Measurements from ENCODE around the gene BTK. TPM values are rescaled to one million over a fixed set of nuclear protein-coding genes. Genes with fewer than 3 reads are reported as not detected.
A peak's percentile ranks its signal among the peaks of the same experiment; 100 is the strongest.

BTK gene
- total RNA-seq, 1 experiment from 2014 or later = not detected

GRCh38 chrX:101395789-101396188 is 9.8 kb upstream of the BTK start:
- in situ Hi-C loops (cut with HindIII; ENCODE audit: low sequenced_read_pairs) = no loop called here
- DNase-seq (ENCODE audit: low spot score) = no peak

- in situ Hi-C loops (cut with HindIII; ENCODE audit: low sequenced_read_pairs) = no loop called here
- no peak for DNase-seq (ENCODE audit: low spot score)
Measured at GRCh38 chrX:101394372-101394771, 8.4 kb upstream of the BTK start.

- DNase-seq (ENCODE audit: low spot score) = no peak
- in situ Hi-C loops (cut with HindIII; ENCODE audit: low sequenced_read_pairs) = no loop called here
Measured at GRCh38 chrX:101393530-101394305, 7.7 kb upstream of the BTK start.

GRCh38 chrX:101391831-101392230 is 5.8 kb upstream of the BTK start:
- DNase-seq (ENCODE audit: low spot score) = no peak
- in situ Hi-C loops (cut with HindIII; ENCODE audit: low sequenced_read_pairs) = no loop called here

- in situ Hi-C loops (cut with HindIII; ENCODE audit: low sequenced_read_pairs) = no loop called here
- peak; percentile 88 for DNase-seq (ENCODE audit: low spot score)
Measured at GRCh38 chrX:101390664-101391525, 4.9 kb upstream of the BTK start, which contains the start of gene RPL36A. RPL36A (plus strand) TSS chrX:101391011; CDS start chrX:101391044, 33 bp downstream.

- in situ Hi-C loops (cut with HindIII; ENCODE audit: low sequenced_read_pairs) = no loop called here
- DNase-seq (ENCODE audit: low spot score) = no peak
Measured at GRCh38 chrX:101388604-101389003, 2.6 kb upstream of the BTK start.

GRCh38 chrX:101386542-101386885 is 523 bp upstream of the BTK start:
- in situ Hi-C loops (cut with HindIII; ENCODE audit: low sequenced_read_pairs) = no loop called here
- DNase-seq (ENCODE audit: low spot score) = no peak

- DNase-seq (ENCODE audit: low spot score) = no peak
- in situ Hi-C loops (cut with HindIII; ENCODE audit: low sequenced_read_pairs) = no loop called here
Measured at GRCh38 chrX:101385026-101385684, 836 bp downstream of the BTK start.

GRCh38 chrX:101383679-101384205 is 2.2 kb downstream of the BTK start:
- in situ Hi-C loops (cut with HindIII; ENCODE audit: low sequenced_read_pairs) = no loop called here
- no peak for DNase-seq (ENCODE audit: low spot score)

- in situ Hi-C loops (cut with HindIII; ENCODE audit: low sequenced_read_pairs) = no loop called here
- DNase-seq (ENCODE audit: low spot score) = no peak
Measured at GRCh38 chrX:101377547-101377946, 8.4 kb downstream of the BTK start.

- in situ Hi-C loops (cut with HindIII; ENCODE audit: low sequenced_read_pairs) = no loop called here
Measured at GRCh38 chrX:101370888-101371504, 15.0 kb downstream of the BTK start.

GRCh38 chrX:101369687-101370086 is 16.3 kb downstream of the BTK start:
- DNase-seq (ENCODE audit: low spot score) = no peak
- in situ Hi-C loops (cut with HindIII; ENCODE audit: low sequenced_read_pairs) = no loop called here

More at GRCh38 chrX:101370888-101371504, 15.0 kb downstream of the BTK start:
- DNase-seq (ENCODE audit: low spot score) = no peak

- in situ Hi-C loops (cut with HindIII; ENCODE audit: low sequenced_read_pairs) = no loop called here
- DNase-seq (ENCODE audit: low spot score) = no peak
Measured at GRCh38 chrX:101368800-101369199, 17.2 kb downstream of the BTK start.

GRCh38 chrX:101365301-101365795 is 20.6 kb downstream of the BTK start:
- in situ Hi-C loops (cut with HindIII; ENCODE audit: low sequenced_read_pairs) = no loop called here

GRCh38 chrX:101362757-101363156 is 23.2 kb downstream of the BTK start:
- DNase-seq (ENCODE audit: low spot score) = no peak
- in situ Hi-C loops (cut with HindIII; ENCODE audit: low sequenced_read_pairs) = no loop called here

More at GRCh38 chrX:101365301-101365795, 20.6 kb downstream of the BTK start:
- DNase-seq (ENCODE audit: low spot score) = no peak

GRCh38 chrX:101362116-101362515 is 23.9 kb downstream of the BTK start:
- in situ Hi-C loops (cut with HindIII; ENCODE audit: low sequenced_read_pairs) = no loop called here
- DNase-seq (ENCODE audit: low spot score) = no peak

- in situ Hi-C loops (cut with HindIII; ENCODE audit: low sequenced_read_pairs) = no loop called here
- no peak for DNase-seq (ENCODE audit: low spot score)
Measured at GRCh38 chrX:101360390-101360789, 25.6 kb downstream of the BTK start.

GRCh38 chrX:101359966-101360365 is 26.0 kb downstream of the BTK start:
- in situ Hi-C loops (cut with HindIII; ENCODE audit: low sequenced_read_pairs) = no loop called here
- DNase-seq (ENCODE audit: low spot score) = no peak

- no peak for DNase-seq (ENCODE audit: low spot score)
- in situ Hi-C loops (cut with HindIII; ENCODE audit: low sequenced_read_pairs) = no loop called here
Measured at GRCh38 chrX:101357166-101357795, 28.7 kb downstream of the BTK start.
